ENCODE measurements around the gene UBE4B.

UBE4B gene

DNA sequence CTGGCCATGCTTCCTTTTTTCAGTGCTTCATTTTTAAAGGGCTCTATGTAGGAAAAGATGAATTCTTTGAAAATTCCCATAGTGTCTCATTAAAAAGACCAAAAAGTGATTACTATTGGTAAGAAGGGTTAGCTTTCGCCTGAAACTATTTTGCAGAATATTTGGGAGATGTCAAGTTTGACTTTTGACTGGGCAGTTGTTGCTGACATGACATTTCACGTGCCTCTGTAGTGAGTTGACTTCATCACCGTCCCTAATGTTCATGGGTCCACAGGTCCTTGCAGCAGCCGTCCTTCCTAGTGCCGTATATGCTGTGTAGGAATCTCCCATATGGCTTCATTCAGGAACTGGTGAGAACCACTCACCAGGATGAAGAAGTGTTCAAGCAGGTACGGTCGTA, 88.9 kb downstream of the UBE4B start:
- Histone ChIP-seq H3K9ac (ENCODE audit: low read length) (no peak overlapping the region), H3K9me3 (ENCODE audit: control insufficient read depth, low read length) (no peaks in the 10 kb centered on the region), H3K4me1 (ENCODE audit: control insufficient read depth, insufficient read depth, low read length) (peaks cover 2% of the 10 kb centered on the region), H3K27me3 (replicated peaks; ENCODE audit: control insufficient read depth, insufficient read depth, low read length) (no peaks in the 10 kb centered on the region), H3K36me3 (ENCODE audit: control insufficient read depth, insufficient read depth, low read length, severe bottlenecking) (peaks cover 57% of the 10 kb centered on the region), H3K4me3 (ENCODE audit: low read length) (no peak overlapping the region)
- no peak for DNase-seq (ENCODE audit: low read depth)

DNA sequence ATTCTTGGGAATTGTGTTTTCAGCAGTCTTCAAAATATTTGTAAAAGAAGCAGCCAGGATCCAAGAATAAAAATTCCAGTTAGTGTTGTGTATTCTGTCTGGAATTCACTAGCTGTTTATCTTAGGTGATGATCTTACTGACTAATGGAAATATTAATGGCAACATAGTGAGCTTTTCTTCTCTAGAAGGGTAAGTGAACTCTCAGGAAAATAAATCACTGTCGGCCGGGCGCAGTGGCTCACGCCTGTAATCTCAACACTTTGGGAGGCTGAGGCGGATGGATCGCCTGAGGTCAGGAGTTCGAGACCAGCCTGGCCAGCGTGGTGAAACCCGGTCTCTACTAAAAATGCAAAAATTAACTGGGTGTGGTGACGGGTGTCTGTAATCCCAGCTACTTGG, 90.2 kb downstream of the UBE4B start:
- Histone ChIP-seq H3K36me3 (ENCODE audit: control insufficient read depth, insufficient read depth, low read length, severe bottlenecking) (peaks cover 63% of the 10 kb centered on the region), H3K4me1 (ENCODE audit: control insufficient read depth, insufficient read depth, low read length) (no peaks in the 10 kb centered on the region), H3K9ac (ENCODE audit: low read length) (no peak overlapping the region), H3K4me3 (ENCODE audit: low read length) (no peak overlapping the region), H3K9me3 (ENCODE audit: control insufficient read depth, low read length) (no peaks in the 10 kb centered on the region), H3K27me3 (replicated peaks; ENCODE audit: control insufficient read depth, insufficient read depth, low read length) (no peaks in the 10 kb centered on the region)
- peak; percentile 10 for DNase-seq (ENCODE audit: low read depth)

DNA sequence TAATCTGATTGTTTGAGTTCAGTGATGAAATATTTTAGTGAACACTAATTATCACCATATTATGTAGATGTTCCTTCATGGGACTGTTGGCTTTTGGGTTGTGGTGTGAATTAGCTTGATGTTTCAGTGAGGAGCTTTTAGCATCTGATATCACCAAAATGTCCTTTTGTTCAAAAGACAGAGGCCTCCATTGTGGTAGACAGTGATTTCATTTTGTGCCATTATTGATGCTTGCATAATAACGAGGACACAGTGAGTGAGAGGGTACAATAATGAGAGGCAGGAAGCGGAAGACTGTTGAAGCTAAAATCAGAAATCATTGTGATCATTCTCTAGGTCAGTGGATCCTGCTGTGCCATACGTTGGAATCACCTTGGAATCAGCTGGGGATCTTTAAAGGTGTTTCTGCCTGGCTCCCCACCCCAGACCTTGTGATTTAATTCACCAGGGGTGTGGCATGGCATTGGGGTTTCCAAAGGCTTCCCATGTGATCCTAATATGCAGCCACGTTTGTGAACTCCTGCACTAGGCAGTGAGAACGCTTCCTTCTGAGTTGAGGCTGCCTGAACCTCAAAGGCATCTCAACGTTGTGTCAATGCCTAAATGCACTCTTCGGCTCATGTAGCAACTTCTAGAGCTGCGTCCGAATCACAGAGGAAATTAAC, 95.5 kb downstream of the UBE4B start:
- Histone ChIP-seq H3K4me1 (ENCODE audit: control insufficient read depth, insufficient read depth, low read length) (no peaks in the 10 kb centered on the region), H3K4me3 (ENCODE audit: low read length) (no peak overlapping the region), H3K36me3 (ENCODE audit: control insufficient read depth, insufficient read depth, low read length, severe bottlenecking) (peaks cover 82% of the 10 kb centered on the region), H3K9me3 (ENCODE audit: control insufficient read depth, low read length) (no peaks in the 10 kb centered on the region), H3K27me3 (replicated peaks; ENCODE audit: control insufficient read depth, insufficient read depth, low read length) (no peaks in the 10 kb centered on the region), H3K9ac (ENCODE audit: low read length) (no peak overlapping the region)
- DNase-seq (ENCODE audit: low read depth): no peak

DNA sequence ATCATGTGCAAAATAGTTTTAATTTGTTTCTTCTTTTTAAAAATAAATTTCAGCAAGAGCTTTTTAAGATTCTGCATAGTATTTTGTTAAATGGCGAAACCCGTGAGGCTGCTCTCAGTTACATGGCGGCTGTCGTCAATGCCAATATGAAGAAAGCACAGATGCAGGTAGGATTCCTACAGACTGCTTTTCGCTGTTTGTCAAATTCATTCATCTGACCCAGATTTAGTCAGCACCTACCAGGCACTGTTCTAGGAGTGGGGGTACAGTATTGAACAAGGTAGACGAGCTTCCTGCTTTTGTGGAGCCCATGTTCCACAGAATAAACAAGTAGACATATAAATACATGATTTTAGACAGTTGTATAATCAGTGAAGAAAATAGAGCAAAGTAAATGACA, 99.6 kb downstream of the UBE4B start:
- Histone ChIP-seq H3K4me1 (ENCODE audit: control insufficient read depth, insufficient read depth, low read length) (no peaks in the 10 kb centered on the region), H3K9me3 (ENCODE audit: control insufficient read depth, low read length) (no peaks in the 10 kb centered on the region), H3K4me3 (ENCODE audit: low read length) (no peak overlapping the region), H3K36me3 (ENCODE audit: control insufficient read depth, insufficient read depth, low read length, severe bottlenecking) (peaks cover 89% of the 10 kb centered on the region), H3K27me3 (replicated peaks; ENCODE audit: control insufficient read depth, insufficient read depth, low read length) (no peaks in the 10 kb centered on the region), H3K9ac (ENCODE audit: low read length) (no peak overlapping the region)
- no peak for DNase-seq (ENCODE audit: low read depth)

DNA sequence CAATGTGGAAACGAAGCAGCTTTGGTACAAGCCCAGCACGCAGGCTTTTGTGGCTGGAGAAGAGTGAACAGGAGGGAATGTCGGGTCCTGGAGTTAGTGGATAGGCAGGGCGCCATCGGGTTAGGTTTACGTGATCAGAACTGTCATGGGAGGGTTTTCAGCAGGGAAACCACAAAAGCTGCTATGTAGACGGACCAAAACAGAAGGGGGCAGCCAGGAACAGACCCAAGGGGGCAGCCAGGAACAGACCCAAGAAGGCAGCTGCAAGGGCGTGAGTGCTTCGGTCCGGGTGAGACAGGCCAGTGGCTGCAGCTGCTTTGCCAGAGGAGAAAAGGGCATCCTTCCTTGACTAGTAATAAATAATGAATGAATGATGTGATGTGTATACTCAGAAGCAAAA, 100.1 kb downstream of the UBE4B start:
- no peak overlapping the region for H3K9ac ChIP-seq (ENCODE audit: low read length)
- no peak for DNase-seq (ENCODE audit: low read depth)
- H3K4me3 ChIP-seq (ENCODE audit: low read length): no peak overlapping the region
- no peaks in the 10 kb centered on the region for H3K9me3 ChIP-seq (ENCODE audit: control insufficient read depth, low read length)
- no peaks in the 10 kb centered on the region for H3K27me3 ChIP-seq (replicated peaks; ENCODE audit: control insufficient read depth, insufficient read depth, low read length)
- H3K4me1 ChIP-seq (ENCODE audit: control insufficient read depth, insufficient read depth, low read length): no peaks in the 10 kb centered on the region
- H3K36me3 ChIP-seq (ENCODE audit: control insufficient read depth, insufficient read depth, low read length, severe bottlenecking): peaks cover 90% of the 10 kb centered on the region

DNA sequence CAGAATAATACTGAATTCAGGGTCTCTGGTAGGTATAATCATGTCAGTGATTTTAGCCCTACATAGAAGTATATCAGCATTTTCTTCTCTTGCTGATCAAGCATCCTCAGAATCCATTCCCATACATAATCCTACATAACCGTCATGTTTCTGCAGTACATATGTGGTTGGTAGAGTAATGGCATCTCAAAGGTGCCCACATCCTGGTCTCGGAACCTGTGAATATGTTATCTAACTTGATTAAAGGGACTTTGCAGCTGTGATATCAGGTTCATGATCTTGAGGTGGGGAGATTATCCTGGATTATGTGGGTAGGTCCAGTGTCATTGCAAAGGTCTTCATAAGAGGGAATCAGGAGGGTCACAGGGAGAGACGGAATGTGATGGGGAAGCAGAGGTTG, 108.2 kb downstream of the UBE4B start:
- no peak for DNase-seq (ENCODE audit: low read depth)
- Histone ChIP-seq H3K4me1 (ENCODE audit: control insufficient read depth, insufficient read depth, low read length) (no peaks in the 10 kb centered on the region), H3K4me3 (ENCODE audit: low read length) (no peak overlapping the region), H3K36me3 (ENCODE audit: control insufficient read depth, insufficient read depth, low read length, severe bottlenecking) (peaks cover 65% of the 10 kb centered on the region), H3K9me3 (ENCODE audit: control insufficient read depth, low read length) (no peaks in the 10 kb centered on the region), H3K9ac (ENCODE audit: low read length) (no peak overlapping the region), H3K27me3 (replicated peaks; ENCODE audit: control insufficient read depth, insufficient read depth, low read length) (no peaks in the 10 kb centered on the region)

DNA sequence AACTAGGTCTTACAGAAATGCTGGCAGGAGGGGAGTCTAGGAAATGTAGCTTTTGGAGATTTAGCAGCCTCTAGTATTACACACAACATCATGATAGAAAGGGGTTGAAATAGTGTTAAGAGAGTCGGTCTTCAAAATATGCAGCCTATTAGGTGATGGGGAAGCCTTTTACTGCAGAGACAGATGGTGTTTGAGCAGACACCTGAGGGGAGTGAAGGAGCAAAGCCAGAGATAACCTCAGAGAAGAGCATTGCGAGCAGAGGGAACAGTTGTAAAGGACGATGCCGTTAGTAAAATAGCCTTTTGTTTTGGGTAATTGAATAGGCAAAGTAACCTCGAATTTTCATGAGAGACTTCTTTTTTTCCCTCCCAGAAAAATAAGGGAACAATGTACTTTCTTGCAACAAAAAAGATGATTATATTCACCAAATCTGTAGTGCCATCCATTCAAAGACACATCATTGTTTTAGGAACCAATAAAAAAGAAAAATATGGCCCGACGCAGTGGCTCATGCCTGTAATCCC, 111.3 kb downstream of the UBE4B start:
- Histone ChIP-seq H3K27me3 (replicated peaks; ENCODE audit: control insufficient read depth, insufficient read depth, low read length) (no peaks in the 10 kb centered on the region), H3K4me3 (ENCODE audit: low read length) (no peak overlapping the region), H3K9ac (ENCODE audit: low read length) (no peak overlapping the region), H3K9me3 (ENCODE audit: control insufficient read depth, low read length) (no peaks in the 10 kb centered on the region), H3K36me3 (ENCODE audit: control insufficient read depth, insufficient read depth, low read length, severe bottlenecking) (peaks cover 50% of the 10 kb centered on the region), H3K4me1 (ENCODE audit: control insufficient read depth, insufficient read depth, low read length) (no peaks in the 10 kb centered on the region)
- no peak for DNase-seq (ENCODE audit: low read depth)

DNA sequence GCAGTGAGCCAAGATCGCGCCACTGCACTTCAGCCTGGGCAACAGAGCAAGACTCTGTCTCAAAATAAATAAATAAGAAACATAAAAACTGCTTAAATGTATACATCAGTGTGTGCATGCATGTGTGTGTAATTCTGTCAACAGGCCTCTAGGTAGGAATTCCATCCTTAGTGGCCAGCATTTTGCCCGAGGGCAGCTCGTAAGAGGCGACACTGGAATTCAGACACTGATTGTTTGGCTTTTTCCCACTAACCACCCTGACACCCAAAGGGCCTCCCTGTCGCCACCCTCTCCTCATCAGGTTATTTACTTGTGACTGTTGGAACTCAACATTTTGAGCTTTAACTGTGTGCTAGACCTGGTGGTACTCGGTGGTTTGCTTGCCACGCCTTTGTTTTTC, 113.6 kb downstream of the UBE4B start:
- Histone ChIP-seq H3K4me1 (ENCODE audit: control insufficient read depth, insufficient read depth, low read length) (no peaks in the 10 kb centered on the region), H3K27me3 (replicated peaks; ENCODE audit: control insufficient read depth, insufficient read depth, low read length) (no peaks in the 10 kb centered on the region), H3K9ac (ENCODE audit: low read length) (no peak overlapping the region), H3K9me3 (ENCODE audit: control insufficient read depth, low read length) (no peaks in the 10 kb centered on the region), H3K36me3 (ENCODE audit: control insufficient read depth, insufficient read depth, low read length, severe bottlenecking) (peaks cover 46% of the 10 kb centered on the region), H3K4me3 (ENCODE audit: low read length) (no peak overlapping the region)
- no peak for DNase-seq (ENCODE audit: low read depth)

DNA sequence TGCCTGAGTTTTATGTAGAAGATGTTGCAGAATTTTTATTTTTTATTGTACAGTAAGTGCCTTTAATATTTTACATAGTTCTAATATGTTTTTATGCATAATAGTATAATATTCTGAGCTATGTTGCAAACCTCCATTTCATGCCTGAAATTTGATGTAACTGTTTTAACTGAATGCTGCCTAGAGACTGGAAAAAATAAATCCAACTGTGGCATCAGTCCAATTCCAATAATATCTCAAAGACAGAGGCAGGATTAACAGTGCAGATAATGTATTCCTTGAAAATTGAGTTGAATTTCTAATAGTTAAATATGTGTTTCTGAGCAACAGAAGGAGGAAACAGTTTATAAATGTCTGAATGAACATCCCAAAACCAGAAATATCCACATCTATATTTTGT, 116.5 kb downstream of the UBE4B start:
- Histone ChIP-seq H3K9me3 (ENCODE audit: control insufficient read depth, low read length) (no peaks in the 10 kb centered on the region), H3K27me3 (replicated peaks; ENCODE audit: control insufficient read depth, insufficient read depth, low read length) (no peaks in the 10 kb centered on the region), H3K36me3 (ENCODE audit: control insufficient read depth, insufficient read depth, low read length, severe bottlenecking) (peaks cover 43% of the 10 kb centered on the region), H3K4me1 (ENCODE audit: control insufficient read depth, insufficient read depth, low read length) (no peaks in the 10 kb centered on the region), H3K4me3 (ENCODE audit: low read length) (no peak overlapping the region), H3K9ac (ENCODE audit: low read length) (no peak overlapping the region)
- peak; percentile 32 for DNase-seq (ENCODE audit: low read depth)

DNA sequence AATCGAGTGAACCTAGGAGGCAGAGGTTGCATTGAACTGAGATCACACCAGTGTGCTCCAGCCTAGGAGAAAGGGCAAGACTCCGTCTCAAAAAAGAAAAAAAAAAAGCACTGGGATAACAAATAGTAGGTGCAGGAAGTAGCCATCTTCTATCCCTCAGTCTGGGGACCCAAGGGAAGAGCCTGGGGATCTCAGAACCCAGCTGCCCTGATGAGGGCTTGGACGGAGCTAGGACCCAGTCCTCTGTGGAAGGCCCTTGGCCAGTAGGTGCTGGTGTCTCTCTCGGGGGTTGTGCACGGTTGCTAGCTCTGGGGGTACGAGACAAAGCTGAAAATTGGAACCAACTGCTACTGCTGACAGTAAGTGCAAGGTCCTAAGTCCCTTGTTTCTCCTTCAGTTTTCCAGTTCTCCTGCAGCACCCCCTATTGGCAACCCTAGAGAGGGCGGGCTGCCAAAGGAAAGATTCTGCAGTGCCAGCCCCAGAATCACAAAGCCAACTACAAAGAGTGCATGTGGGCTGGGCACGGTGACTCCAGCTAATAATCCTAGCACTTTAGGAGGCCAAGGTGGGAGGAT, 120.0 kb downstream of the UBE4B start:
- Histone ChIP-seq H3K4me3 (ENCODE audit: low read length) (no peak overlapping the region), H3K9ac (ENCODE audit: low read length) (no peak overlapping the region), H3K36me3 (ENCODE audit: control insufficient read depth, insufficient read depth, low read length, severe bottlenecking) (peaks cover 29% of the 10 kb centered on the region), H3K4me1 (ENCODE audit: control insufficient read depth, insufficient read depth, low read length) (peaks cover 4% of the 10 kb centered on the region), H3K27me3 (replicated peaks; ENCODE audit: control insufficient read depth, insufficient read depth, low read length) (no peaks in the 10 kb centered on the region), H3K9me3 (ENCODE audit: control insufficient read depth, low read length) (no peaks in the 10 kb centered on the region)
- peak; percentile 59 for DNase-seq (ENCODE audit: low read depth)

DNA sequence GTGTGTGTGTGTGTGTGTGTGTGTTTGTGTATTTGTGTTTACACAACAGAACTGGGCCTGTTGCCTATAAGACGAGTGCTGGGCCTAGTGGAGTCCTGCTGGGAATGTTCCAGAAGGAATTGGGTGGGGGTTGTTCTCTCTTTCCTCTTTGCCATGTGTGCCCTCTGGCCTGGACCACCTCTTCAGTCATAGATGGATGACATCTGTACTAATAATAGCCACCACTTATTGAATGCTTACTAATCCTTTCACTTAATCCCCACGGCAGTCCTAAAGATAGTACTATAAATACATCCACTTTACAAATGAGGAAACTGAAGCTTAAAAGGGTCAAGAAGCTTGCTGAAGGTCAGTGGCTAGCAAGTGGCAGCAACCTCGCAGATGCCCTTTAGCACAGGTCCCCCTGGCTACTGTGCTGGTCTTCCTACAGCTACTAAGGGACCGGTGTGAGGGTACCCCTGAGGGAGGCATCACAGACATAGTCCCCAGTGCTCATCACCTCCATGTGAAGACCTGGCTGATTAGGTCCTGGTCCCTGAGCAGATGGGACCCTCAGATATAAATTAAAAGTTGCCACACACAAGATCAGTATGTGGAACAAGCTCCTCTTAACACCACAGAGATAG, 122.4 kb downstream of the UBE4B start:
- DNase-seq (ENCODE audit: low read depth): no peak
- Histone ChIP-seq H3K36me3 (ENCODE audit: control insufficient read depth, insufficient read depth, low read length, severe bottlenecking) (peaks cover 26% of the 10 kb centered on the region), H3K9ac (ENCODE audit: low read length) (no peak overlapping the region), H3K4me3 (ENCODE audit: low read length) (no peak overlapping the region), H3K9me3 (ENCODE audit: control insufficient read depth, low read length) (no peaks in the 10 kb centered on the region), H3K4me1 (ENCODE audit: control insufficient read depth, insufficient read depth, low read length) (peaks cover 12% of the 10 kb centered on the region), H3K27me3 (replicated peaks; ENCODE audit: control insufficient read depth, insufficient read depth, low read length) (no peaks in the 10 kb centered on the region)
